Suprapubic skin (tissue), 4 donors: Measurements from ENCODE around the gene INSL4. TPM values are rescaled to one million over a fixed set of nuclear protein-coding genes. Genes with fewer than 3 reads are reported as not detected.

Experiments used
- DNase-seq, 2 donors: peaks; one replicate each; pipeline ENCODE4 v3.0.0-alpha.2; 2019; ENCODE audit warnings: low spot score in 2 of 2
- H3K27ac ChIP-seq: fragments of 200-600 bp; sonication (generic); one replicate; pipeline ENCODE4 v1.5.1; 2019
- H3K27me3 ChIP-seq: fragments of 200-600 bp; sonication (generic); one replicate; pipeline ENCODE4 v1.5.1; 2019
- H3K36me3 ChIP-seq: fragments of 200-600 bp; sonication (generic); one replicate; pipeline ENCODE4 v1.5.1; 2019
- H3K4me1 ChIP-seq: fragments of 200-600 bp; sonication (generic); one replicate; pipeline ENCODE4 v1.5.1; 2019
- H3K4me3 ChIP-seq: fragments of 200-600 bp; sonication (generic); one replicate; pipeline ENCODE4 v1.5.1; 2019; ENCODE audit warnings: mild to moderate bottlenecking
- H3K9me3 ChIP-seq: fragments of 200-600 bp; sonication (generic); one replicate; pipeline ENCODE4 v1.5.1; 2019
- EP300 ChIP-seq: sonication (generic); formaldehyde crosslinking; IDR thresholded peaks from one replicate; pipeline ENCODE4 v1.6.1; 2017; ENCODE audit warnings: antibody characterized with exemption
- POLR2A ChIP-seq, 2 donors: fragments of 450-650 bp; IDR thresholded peaks; one replicate each; pipeline ENCODE4 v1.6.1; 2017; ENCODE audit warnings: antibody characterized with exemption in 2 of 2, mild to moderate bottlenecking in 2 of 2, moderate library complexity in 2 of 2
- POLR2AphosphoS5 ChIP-seq, 3 donors: sonication (generic); formaldehyde crosslinking; IDR thresholded peaks; one replicate each; pipeline ENCODE4 v1.6.1; 2017; ENCODE audit warnings: antibody characterized with exemption in 3 of 3
- WGBS: methylation state at CpG from one replicate; pipeline ENCODE4 v1.1.5; 2018; 5-methylcytosine and 5-hydroxymethylcytosine counted together
- total RNA-seq, 4 donors: library from RNA; depleted of rRNA; stranded (reverse); fragments of >200 nt; gene quantifications; one replicate each; pipeline ENCODE4 v1.1.0, GENCODE V29; 2016
- TF ChIP-seq, protein P1 (sequence below), 2 donors: fragments of 200-600 bp in 1 of 2; fragments of 450-650 bp in 1 of 2; sonication (generic) in 1 of 2; IDR thresholded peaks; one replicate each; pipeline ENCODE4 v1.5.1; 2016 to 2019; ENCODE audit warnings: antibody characterized with exemption in 2 of 2, mild to moderate bottlenecking in 1 of 2, moderate library complexity in 1 of 2

The INSL4 gene
- total RNA-seq, 4 donors from 2014 or later, result not detected

GRCh38 chr9:5278486-5278885 lies 47.3 kb downstream of the INSL4 start:
- H3K4me3 ChIP-seq, result no peak overlapping the region
- H3K4me1 ChIP-seq, result no peaks in the 10 kb centered on the region
- WGBS, result 78% methylated on average over 2 of the region's 2 CpGs
- no peaks in the 10 kb centered on the region for H3K36me3 ChIP-seq
- DNase-seq, result no peak
- TF ChIP-seq POLR2AphosphoS5 (IDR thresholded peaks at IDR 0.05), result no peak
- no peak for TF ChIP-seq POLR2A (IDR thresholded peaks at IDR 0.05)
- TF ChIP-seq EP300, result no peak
- TF ChIP-seq, protein P1, sequence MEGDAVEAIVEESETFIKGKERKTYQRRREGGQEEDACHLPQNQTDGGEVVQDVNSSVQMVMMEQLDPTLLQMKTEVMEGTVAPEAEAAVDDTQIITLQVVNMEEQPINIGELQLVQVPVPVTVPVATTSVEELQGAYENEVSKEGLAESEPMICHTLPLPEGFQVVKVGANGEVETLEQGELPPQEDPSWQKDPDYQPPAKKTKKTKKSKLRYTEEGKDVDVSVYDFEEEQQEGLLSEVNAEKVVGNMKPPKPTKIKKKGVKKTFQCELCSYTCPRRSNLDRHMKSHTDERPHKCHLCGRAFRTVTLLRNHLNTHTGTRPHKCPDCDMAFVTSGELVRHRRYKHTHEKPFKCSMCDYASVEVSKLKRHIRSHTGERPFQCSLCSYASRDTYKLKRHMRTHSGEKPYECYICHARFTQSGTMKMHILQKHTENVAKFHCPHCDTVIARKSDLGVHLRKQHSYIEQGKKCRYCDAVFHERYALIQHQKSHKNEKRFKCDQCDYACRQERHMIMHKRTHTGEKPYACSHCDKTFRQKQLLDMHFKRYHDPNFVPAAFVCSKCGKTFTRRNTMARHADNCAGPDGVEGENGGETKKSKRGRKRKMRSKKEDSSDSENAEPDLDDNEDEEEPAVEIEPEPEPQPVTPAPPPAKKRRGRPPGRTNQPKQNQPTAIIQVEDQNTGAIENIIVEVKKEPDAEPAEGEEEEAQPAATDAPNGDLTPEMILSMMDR (IDR thresholded peaks at IDR 0.05), result no peak
- no peak overlapping the region for H3K27ac ChIP-seq
- H3K9me3 ChIP-seq, result no peaks in the 10 kb centered on the region
- no peaks in the 10 kb centered on the region for H3K27me3 ChIP-seq

Other genes starting within 250 kb of the INSL4 start
- gene JAK2, start 246.1 kb upstream of the INSL4 start, total RNA-seq, result 10 to 100 TPM; 25.4 to 64.0 (median 36.5) TPM
- not detected for gene INSL6, start 45.8 kb upstream of the INSL4 start, total RNA-seq
- gene RLN2, start 73.3 kb downstream of the INSL4 start, total RNA-seq, result not detected
- not detected for gene RLN1, start 108.5 kb downstream of the INSL4 start, total RNA-seq
- 10 to 100 TPM in 3 of 4 donors, 1 to 10 TPM in 1; 6.9 to 18.5 (median 13.4) TPM for gene PLGRKT, start 206.5 kb downstream of the INSL4 start, total RNA-seq
- gene CD274, start 219.1 kb downstream of the INSL4 start, total RNA-seq, result 1 to 10 TPM in 1 of 4 donors, under 1 TPM in 2, not detected in 1; 0.15 to 1.6 (median 0.64) TPM